ENCODE data around the gene GNA12. TPM values are rescaled to one million over a fixed set of nuclear protein-coding genes. Genes with fewer than 3 reads are reported as not detected.
"Not testable (repeated sequence)": the region's sequence is repeated elsewhere in the genome, so short reads cannot be mapped to it uniquely, and the experiment has no call there.

Gene GNA12
- total RNA-seq, 1 donor from 2014 or later, result 37.7 TPM

GRCh38 chr7:2864999-2865670 is 21.0 kb upstream of the GNA12 start:
- DNase-seq (ENCODE audit: low read depth), result peak; percentile 49

GRCh38 chr7:2864204-2864985 is 20.3 kb upstream of the GNA12 start:
- DNase-seq (ENCODE audit: low read depth), result no peak

- peak; percentile 92 for DNase-seq (ENCODE audit: low read depth)
These were observed 19.5 kb upstream of the GNA12 start for GRCh38 chr7:2863461-2864066.

- no peak for DNase-seq (ENCODE audit: low read depth)
These were observed 18.8 kb upstream of the GNA12 start for GRCh38 chr7:2862831-2863361.

GRCh38 chr7:2861509-2861908 is 17.4 kb upstream of the GNA12 start:
- DNase-seq (ENCODE audit: low read depth), result no peak

- no peak for DNase-seq (ENCODE audit: low read depth)
These were observed 16.6 kb upstream of the GNA12 start for GRCh38 chr7:2860627-2861133.

GRCh38 chr7:2859952-2860351 is 15.8 kb upstream of the GNA12 start:
- DNase-seq (ENCODE audit: low read depth), result no peak

GRCh38 chr7:2858621-2859020 is 14.5 kb upstream of the GNA12 start:
- no peak for DNase-seq (ENCODE audit: low read depth)

- DNase-seq (ENCODE audit: low read depth), result peak; percentile 47
These were observed 12.5 kb upstream of the GNA12 start for GRCh38 chr7:2856388-2857169.

GRCh38 chr7:2855386-2855785 is 11.3 kb upstream of the GNA12 start:
- DNase-seq (ENCODE audit: low read depth), result no peak

GRCh38 chr7:2853552-2853951 is 9.4 kb upstream of the GNA12 start:
- DNase-seq (ENCODE audit: low read depth), result not testable (repeated sequence)

GRCh38 chr7:2853147-2853546 is 9.0 kb upstream of the GNA12 start:
- no peak for DNase-seq (ENCODE audit: low read depth)

- DNase-seq (ENCODE audit: low read depth), result no peak
These were observed 7.4 kb upstream of the GNA12 start for GRCh38 chr7:2851497-2851896.

GRCh38 chr7:2849941-2850766 is 6.0 kb upstream of the GNA12 start:
- DNase-seq (ENCODE audit: low read depth), result no peak

- DNase-seq (ENCODE audit: low read depth), result no peak
These were observed 1.0 kb upstream of the GNA12 start for GRCh38 chr7:2845034-2845592.

- DNase-seq (ENCODE audit: low read depth), result no peak
These were observed 376 bp downstream of the GNA12 start for GRCh38 chr7:2843711-2844152.

- DNase-seq (ENCODE audit: low read depth), result no peak
These were observed 870 bp downstream of the GNA12 start for GRCh38 chr7:2843191-2843685.

- DNase-seq (ENCODE audit: low read depth), result no peak
These were observed 2.2 kb downstream of the GNA12 start for GRCh38 chr7:2841907-2842306.

- DNase-seq (ENCODE audit: low read depth), result no peak
These were observed 3.6 kb downstream of the GNA12 start for GRCh38 chr7:2840458-2840857.
